ENCODE data around the gene CHKA. TPM values are rescaled to one million over a fixed set of nuclear protein-coding genes. Genes with fewer than 3 reads are reported as not detected.

The CHKA gene
- 23.1 TPM for total RNA-seq

DNA sequence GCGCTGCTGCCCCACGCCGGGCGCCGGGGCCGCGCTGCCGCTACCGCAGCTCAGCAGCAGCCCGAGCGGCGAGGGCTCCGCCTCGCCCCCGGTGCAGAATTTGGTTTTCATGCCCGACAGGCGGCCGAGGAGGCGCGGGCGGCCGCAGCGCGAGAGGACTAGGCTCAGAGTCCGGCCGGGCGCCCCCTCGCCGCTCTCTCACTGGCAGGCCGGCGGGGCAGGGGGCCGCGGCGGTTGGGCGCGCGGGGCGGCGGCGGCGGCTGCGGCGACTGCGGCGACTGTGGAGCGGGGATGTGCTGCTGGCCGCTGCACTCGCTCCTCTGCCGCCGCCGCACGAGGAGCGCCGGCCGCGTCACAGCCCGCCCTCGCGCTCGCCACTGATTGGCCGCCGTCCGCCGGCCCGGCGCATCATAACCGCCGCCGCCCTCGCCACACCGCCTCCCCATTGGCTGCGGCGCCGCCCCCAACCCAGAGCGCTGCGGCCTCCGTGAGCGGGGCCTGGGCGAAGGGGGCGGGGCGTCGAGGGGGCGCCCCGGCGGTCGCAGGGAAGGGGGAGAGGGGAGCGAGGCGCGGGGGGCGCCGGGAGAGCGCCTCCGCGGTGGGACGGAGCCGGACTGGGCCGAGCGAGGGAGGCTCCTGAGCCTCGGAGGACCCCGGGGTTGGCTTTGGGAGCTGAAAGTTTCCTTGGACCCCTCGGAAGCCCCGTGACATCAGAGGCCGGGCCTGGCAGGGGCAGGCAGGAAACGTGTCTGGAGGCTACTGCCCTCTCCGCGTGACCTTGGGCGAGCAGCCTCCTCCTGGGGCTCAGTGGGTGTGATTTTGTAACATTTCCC, at the start of gene CHKA:
Gene CHKA, minus strand, starts transcription at position 322 of the 833 bp plus-strand sequence. Its CDS starts 211 bp downstream, at position 111.
- H3K9me3 ChIP-seq (ENCODE audit: low read depth, low read length), result no peaks in the 10 kb centered on the region
- no peaks in the 10 kb centered on the region for H3K27me3 ChIP-seq (ENCODE audit: insufficient read depth, low read length)
- peaks cover 36% of the 10 kb centered on the region for H3K4me1 ChIP-seq (ENCODE audit: insufficient read depth, low read length)
- peak within 1 kb of the TSS; percentile 47 for H3K4me3 ChIP-seq (ENCODE audit: low read length)

GRCh38 chr11:68169442-68169841, 48.3 kb upstream of the CHKA start:
- Histone ChIP-seq H3K4me1 (ENCODE audit: insufficient read depth, low read length) (no peaks in the 10 kb centered on the region), H3K9me3 (ENCODE audit: low read depth, low read length) (no peaks in the 10 kb centered on the region), H3K27me3 (ENCODE audit: insufficient read depth, low read length) (no peaks in the 10 kb centered on the region), H3K4me3 (ENCODE audit: low read length) (no peak overlapping the region)

- no peaks in the 10 kb centered on the region for H3K4me1 ChIP-seq (ENCODE audit: insufficient read depth, low read length)
- no peak overlapping the region for H3K4me3 ChIP-seq (ENCODE audit: low read length)
- no peaks in the 10 kb centered on the region for H3K9me3 ChIP-seq (ENCODE audit: low read depth, low read length)
- no peaks in the 10 kb centered on the region for H3K27me3 ChIP-seq (ENCODE audit: insufficient read depth, low read length)
Observed at GRCh38 chr11:68168694-68169093, 47.5 kb upstream of the CHKA start.

DNA sequence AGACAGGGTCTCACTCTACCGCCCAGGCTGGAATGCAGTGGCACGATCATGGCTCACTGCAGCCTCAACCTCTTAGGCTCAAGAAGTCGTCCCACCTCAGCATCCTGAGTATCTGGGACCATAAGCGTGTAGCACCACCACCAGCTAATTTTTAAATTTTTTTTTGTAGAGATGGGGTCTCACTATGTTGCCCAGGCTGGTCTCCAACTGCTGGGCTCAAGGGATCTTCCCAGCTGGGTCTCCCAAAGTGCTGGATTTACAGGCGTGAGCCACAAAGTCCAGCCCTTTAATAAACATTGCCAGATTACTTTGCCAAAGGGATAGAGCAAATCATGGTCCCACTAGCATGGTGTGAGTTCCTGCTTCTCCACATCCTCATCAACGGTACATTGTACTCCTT, 46.3 kb upstream of the CHKA start:
- no peak overlapping the region for H3K4me3 ChIP-seq (ENCODE audit: low read length)
- H3K27me3 ChIP-seq (ENCODE audit: insufficient read depth, low read length), result no peaks in the 10 kb centered on the region
- no peaks in the 10 kb centered on the region for H3K4me1 ChIP-seq (ENCODE audit: insufficient read depth, low read length)
- no peaks in the 10 kb centered on the region for H3K9me3 ChIP-seq (ENCODE audit: low read depth, low read length)

DNA sequence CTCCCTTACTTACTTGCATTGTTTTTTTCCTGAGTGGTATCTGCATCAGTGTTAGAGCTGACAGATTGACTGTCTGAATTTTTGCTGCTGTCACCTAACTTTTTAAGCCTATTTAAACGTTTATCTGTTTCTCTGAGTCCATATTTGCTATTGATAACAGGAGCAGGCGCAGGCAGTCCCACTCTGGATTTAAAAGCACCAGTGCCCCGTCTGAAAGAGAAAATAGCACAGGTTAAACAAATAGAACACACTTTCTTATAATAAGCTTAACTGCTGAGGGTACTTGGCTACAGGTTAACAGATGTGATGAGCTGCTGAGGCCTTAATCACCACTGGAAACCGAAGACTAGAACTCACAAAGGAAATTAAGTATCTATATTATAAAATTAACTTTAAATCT, 45.8 kb upstream of the CHKA start:
- Histone ChIP-seq H3K9me3 (ENCODE audit: low read depth, low read length) (no peaks in the 10 kb centered on the region), H3K27me3 (ENCODE audit: insufficient read depth, low read length) (no peaks in the 10 kb centered on the region), H3K4me3 (ENCODE audit: low read length) (no peak overlapping the region), H3K4me1 (ENCODE audit: insufficient read depth, low read length) (no peaks in the 10 kb centered on the region)

GRCh38 chr11:68165601-68166000, 44.4 kb upstream of the CHKA start:
- no peaks in the 10 kb centered on the region for H3K4me1 ChIP-seq (ENCODE audit: insufficient read depth, low read length)
- H3K9me3 ChIP-seq (ENCODE audit: low read depth, low read length), result no peaks in the 10 kb centered on the region
- H3K4me3 ChIP-seq (ENCODE audit: low read length), result no peak overlapping the region
- H3K27me3 ChIP-seq (ENCODE audit: insufficient read depth, low read length), result no peaks in the 10 kb centered on the region

DNA sequence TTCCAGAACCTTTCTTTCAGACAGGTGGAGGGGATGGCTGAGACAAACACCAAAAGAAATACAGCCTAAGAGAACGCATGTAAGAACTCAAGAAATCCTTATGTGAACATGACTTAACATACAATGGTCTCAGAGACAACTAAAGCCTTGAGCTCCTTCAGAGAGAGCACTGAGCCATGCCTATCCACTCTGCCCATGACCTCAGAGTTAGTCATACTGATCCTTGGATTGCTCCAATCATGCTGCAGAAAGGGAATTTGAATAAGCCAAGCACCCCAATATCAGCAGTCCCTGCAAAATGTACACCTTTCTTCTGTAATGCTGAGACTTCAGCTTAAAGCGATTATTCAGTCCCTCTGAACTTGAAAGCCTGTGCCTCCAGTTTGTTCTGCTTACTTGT, 43.2 kb upstream of the CHKA start:
- Histone ChIP-seq H3K4me3 (ENCODE audit: low read length) (no peak overlapping the region), H3K27me3 (ENCODE audit: insufficient read depth, low read length) (no peaks in the 10 kb centered on the region), H3K9me3 (ENCODE audit: low read depth, low read length) (no peaks in the 10 kb centered on the region), H3K4me1 (ENCODE audit: insufficient read depth, low read length) (no peaks in the 10 kb centered on the region)

- no peaks in the 10 kb centered on the region for H3K4me1 ChIP-seq (ENCODE audit: insufficient read depth, low read length)
- no peaks in the 10 kb centered on the region for H3K27me3 ChIP-seq (ENCODE audit: insufficient read depth, low read length)
- no peak overlapping the region for H3K4me3 ChIP-seq (ENCODE audit: low read length)
Observed at GRCh38 chr11:68163691-68164090, 42.5 kb upstream of the CHKA start.

DNA sequence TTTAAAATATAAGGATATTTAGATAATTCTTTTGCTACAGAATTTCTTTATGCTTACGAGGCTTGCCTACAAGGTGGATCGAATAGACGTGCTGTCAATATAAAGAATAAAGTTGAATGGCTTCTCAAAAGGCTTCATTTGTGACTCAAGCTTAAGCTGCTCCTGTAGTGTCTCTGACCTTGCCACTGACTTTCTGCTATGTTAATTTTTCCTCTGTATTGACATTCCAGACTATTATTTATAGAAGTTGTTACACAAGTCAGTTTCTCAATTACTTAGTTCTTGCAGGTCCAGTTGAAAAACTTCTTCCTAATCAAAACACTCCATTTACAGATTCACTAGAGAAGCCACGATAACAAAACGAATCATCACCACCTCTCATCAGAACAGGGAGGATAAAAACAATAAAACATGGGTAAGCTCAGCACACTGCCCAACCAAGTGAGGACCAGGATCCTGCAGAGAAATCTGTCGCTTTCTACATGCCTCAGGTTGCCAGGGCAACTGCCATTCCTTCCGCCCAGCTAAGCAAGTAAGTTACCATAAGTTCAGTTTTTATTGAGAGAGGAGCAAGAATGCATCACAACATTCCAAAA, 39.0 kb upstream of the CHKA start:
- Histone ChIP-seq H3K4me1 (ENCODE audit: insufficient read depth, low read length) (no peaks in the 10 kb centered on the region), H3K27me3 (ENCODE audit: insufficient read depth, low read length) (no peaks in the 10 kb centered on the region), H3K4me3 (ENCODE audit: low read length) (no peak overlapping the region), H3K9me3 (ENCODE audit: low read depth, low read length) (no peaks in the 10 kb centered on the region)

More at GRCh38 chr11:68163691-68164090, 42.5 kb upstream of the CHKA start:
- H3K9me3 ChIP-seq (ENCODE audit: low read depth, low read length), result no peaks in the 10 kb centered on the region

DNA sequence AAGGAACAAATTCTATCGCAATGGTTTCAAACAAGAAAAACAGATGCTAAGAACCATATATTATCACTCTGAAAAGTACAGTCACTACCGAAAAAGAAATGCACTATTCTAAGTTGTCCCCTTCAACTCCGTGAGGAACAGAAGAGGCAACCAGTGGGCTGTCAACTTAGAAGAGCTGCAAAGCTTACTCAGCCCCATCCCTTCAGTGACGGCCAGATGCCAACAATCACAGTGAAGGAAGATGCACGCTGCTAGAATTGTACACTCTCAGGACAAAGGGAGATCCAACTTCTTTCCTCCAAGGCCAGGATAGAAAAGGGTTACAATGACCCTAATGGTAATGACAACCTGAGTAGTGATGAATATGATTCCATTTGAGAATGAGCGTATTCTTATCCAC, 38.5 kb upstream of the CHKA start:
- H3K4me1 ChIP-seq (ENCODE audit: insufficient read depth, low read length), result no peaks in the 10 kb centered on the region
- H3K4me3 ChIP-seq (ENCODE audit: low read length), result no peak overlapping the region
- no peaks in the 10 kb centered on the region for H3K27me3 ChIP-seq (ENCODE audit: insufficient read depth, low read length)
- no peaks in the 10 kb centered on the region for H3K9me3 ChIP-seq (ENCODE audit: low read depth, low read length)

- no peaks in the 10 kb centered on the region for H3K9me3 ChIP-seq (ENCODE audit: low read depth, low read length)
- no peaks in the 10 kb centered on the region for H3K4me1 ChIP-seq (ENCODE audit: insufficient read depth, low read length)
- H3K4me3 ChIP-seq (ENCODE audit: low read length), result no peak overlapping the region
- no peaks in the 10 kb centered on the region for H3K27me3 ChIP-seq (ENCODE audit: insufficient read depth, low read length)
Observed at GRCh38 chr11:68159161-68159560, 38.0 kb upstream of the CHKA start.

DNA sequence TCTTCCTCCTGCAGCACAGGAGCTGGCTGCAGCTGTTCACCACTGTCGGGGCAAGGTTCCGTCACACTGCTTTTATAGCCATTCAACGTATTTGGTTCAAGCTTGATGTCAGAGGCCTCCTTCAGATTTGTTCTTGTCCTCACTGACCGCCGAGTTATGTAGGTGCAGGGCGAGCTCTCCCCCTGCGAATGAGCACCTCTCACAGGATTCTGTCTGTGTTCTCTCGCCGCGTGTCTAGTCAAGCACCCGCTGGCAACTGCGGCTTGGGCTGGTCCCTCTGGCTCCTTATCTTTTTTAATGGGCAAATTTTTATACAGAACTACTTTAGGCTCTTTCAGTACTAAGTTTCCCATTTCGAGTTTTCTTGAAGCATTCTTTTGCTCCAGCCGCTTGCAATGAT, 37.4 kb upstream of the CHKA start:
- no peaks in the 10 kb centered on the region for H3K4me1 ChIP-seq (ENCODE audit: insufficient read depth, low read length)
- H3K9me3 ChIP-seq (ENCODE audit: low read depth, low read length), result no peaks in the 10 kb centered on the region
- H3K27me3 ChIP-seq (ENCODE audit: insufficient read depth, low read length), result no peaks in the 10 kb centered on the region
- H3K4me3 ChIP-seq (ENCODE audit: low read length), result no peak overlapping the region

GRCh38 chr11:68153742-68154141, 32.6 kb upstream of the CHKA start:
- H3K27me3 ChIP-seq (ENCODE audit: insufficient read depth, low read length), result no peaks in the 10 kb centered on the region
- no peak overlapping the region for H3K4me3 ChIP-seq (ENCODE audit: low read length)
- H3K4me1 ChIP-seq (ENCODE audit: insufficient read depth, low read length), result no peaks in the 10 kb centered on the region
- H3K9me3 ChIP-seq (ENCODE audit: low read depth, low read length), result no peaks in the 10 kb centered on the region

DNA sequence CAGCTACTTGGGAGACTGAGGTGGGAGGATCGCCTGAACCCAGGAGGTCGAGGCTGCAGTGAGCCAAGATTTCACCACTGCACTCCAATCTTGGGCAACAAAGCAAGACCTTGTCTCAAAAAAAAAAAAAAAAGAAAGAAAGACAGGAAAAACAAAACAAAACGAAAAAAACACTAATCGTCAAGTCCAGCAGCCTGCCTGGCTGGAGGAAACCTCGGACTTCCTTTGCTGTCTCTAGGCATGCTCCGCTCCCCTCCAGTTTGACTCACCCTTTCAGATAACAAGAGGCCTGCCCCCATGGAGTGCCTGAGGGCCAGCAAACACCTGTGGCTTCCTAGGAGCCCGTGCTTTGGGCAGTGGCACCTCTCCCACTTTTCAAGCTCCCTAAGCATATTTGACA, 28.8 kb upstream of the CHKA start:
- peaks cover 12% of the 10 kb centered on the region for H3K4me1 ChIP-seq (ENCODE audit: insufficient read depth, low read length)

DNA sequence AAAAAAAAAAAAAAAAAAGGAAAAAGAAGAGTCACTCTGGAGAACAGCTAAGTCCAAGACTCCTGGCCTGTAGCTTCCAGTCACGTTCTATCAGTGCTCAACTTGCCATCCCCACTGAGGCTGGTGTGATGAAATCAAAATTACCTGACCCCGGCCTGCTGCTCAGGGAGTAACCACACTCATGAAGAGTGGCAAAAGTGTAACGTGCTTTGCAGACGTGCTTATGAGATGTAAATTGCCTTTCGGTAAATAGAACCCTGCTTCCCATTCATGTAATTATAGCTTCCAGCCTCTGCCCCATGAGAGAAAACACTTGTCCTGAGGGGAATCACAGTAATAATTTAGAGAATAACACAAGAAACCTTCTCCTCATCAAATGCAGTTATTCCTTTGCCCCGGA, 28.2 kb upstream of the CHKA start:
- no peak overlapping the region for H3K4me3 ChIP-seq (ENCODE audit: low read length)
- peaks cover 18% of the 10 kb centered on the region for H3K4me1 ChIP-seq (ENCODE audit: insufficient read depth, low read length)
- H3K27me3 ChIP-seq (ENCODE audit: insufficient read depth, low read length), result no peaks in the 10 kb centered on the region
- H3K9me3 ChIP-seq (ENCODE audit: low read depth, low read length), result no peaks in the 10 kb centered on the region

More for the DNA sequence above, 28.8 kb upstream of the CHKA start:
- Histone ChIP-seq H3K27me3 (ENCODE audit: insufficient read depth, low read length) (no peaks in the 10 kb centered on the region), H3K9me3 (ENCODE audit: low read depth, low read length) (no peaks in the 10 kb centered on the region), H3K4me3 (ENCODE audit: low read length) (no peak overlapping the region)

DNA sequence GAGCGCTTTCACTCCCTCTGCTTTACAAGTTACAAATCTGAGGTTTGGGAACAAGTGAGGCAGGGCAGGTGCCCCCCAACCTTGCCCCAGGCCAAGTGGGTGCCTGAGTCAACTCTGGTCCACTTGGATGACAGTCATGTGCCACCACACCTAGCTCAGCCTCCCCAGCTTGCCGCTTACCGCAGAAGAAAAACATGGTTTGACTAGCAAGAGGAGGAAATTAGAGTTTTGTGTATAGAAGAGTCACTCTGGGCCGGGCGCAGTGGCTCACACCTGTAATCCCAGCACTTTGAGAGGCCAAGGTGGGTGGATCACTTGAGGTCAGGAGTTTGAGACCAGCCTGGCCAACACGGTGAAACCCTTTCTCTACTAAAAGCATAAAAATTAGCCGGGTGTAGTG, 27.7 kb upstream of the CHKA start:
- Histone ChIP-seq H3K9me3 (ENCODE audit: low read depth, low read length) (no peaks in the 10 kb centered on the region), H3K27me3 (ENCODE audit: insufficient read depth, low read length) (no peaks in the 10 kb centered on the region), H3K4me1 (ENCODE audit: insufficient read depth, low read length) (peaks cover 19% of the 10 kb centered on the region), H3K4me3 (ENCODE audit: low read length) (no peak overlapping the region)

Measured in mononuclear cell (primary cell).